ENCODE data around the gene CYTH2.

GRCh38 chr19:48512504-48513288 lies 43.5 kb downstream of the CYTH2 start:
- TF ChIP-seq CTCF (IDR thresholded peaks at IDR 0.05; ENCODE audit: low read depth, low read length, poor library complexity, severe bottlenecking), result no peak
- no peak for TF ChIP-seq EZH2phosphoT487 (IDR thresholded peaks at IDR 0.05; ENCODE audit: borderline replicate concordance, low read length)

Measured in DOHH2 (cell line).